SK-N-DZ (cell line): ENCODE data around the gene SLC9A5.

ENCODE experiments used
- DNase-seq: peaks from one replicate; pipeline ENCODE4 v3.0.0-alpha.2; 2015; ENCODE audit warnings: low spot score

Gene SLC9A5

DNA sequence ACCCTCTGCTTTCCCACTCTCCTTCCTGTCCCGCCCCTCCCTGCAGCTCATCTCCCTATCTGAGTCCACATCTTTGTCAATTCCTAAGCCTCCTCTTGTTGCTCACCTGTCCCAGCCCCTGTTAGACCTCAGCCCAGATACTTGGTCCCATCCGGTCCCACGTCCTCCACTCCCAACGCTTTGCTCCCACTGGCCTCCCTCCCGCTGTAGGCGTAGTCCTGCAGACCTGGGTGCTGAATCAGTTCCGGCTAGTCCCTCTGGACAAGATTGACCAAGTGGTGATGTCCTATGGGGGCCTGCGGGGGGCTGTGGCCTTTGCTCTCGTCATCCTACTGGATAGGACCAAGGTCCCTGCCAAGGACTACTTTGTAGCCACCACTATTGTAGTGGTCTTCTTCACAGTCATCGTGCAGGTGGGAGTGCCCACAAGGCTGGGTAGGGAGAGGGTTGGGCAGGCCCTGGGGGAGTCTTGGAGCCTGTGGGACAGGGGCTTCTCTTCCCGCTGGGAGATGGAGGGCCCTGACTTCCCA, 8.0 kb downstream of the SLC9A5 start:
- no peak for DNase-seq

- no peak for DNase-seq
Observed at GRCh38 chr16:67257486-67258160, 8.8 kb downstream of the SLC9A5 start.

- DNase-seq, result no peak
Observed at GRCh38 chr16:67258161-67258835, 9.5 kb downstream of the SLC9A5 start.

GRCh38 chr16:67259705-67260104, 10.9 kb downstream of the SLC9A5 start:
- no peak for DNase-seq

GRCh38 chr16:67260426-67261063, 11.8 kb downstream of the SLC9A5 start:
- DNase-seq, result peak; percentile 72

GRCh38 chr16:67263201-67263600, 14.4 kb downstream of the SLC9A5 start:
- no peak for DNase-seq

GRCh38 chr16:67264277-67264676, 15.5 kb downstream of the SLC9A5 start:
- no peak for DNase-seq

DNA sequence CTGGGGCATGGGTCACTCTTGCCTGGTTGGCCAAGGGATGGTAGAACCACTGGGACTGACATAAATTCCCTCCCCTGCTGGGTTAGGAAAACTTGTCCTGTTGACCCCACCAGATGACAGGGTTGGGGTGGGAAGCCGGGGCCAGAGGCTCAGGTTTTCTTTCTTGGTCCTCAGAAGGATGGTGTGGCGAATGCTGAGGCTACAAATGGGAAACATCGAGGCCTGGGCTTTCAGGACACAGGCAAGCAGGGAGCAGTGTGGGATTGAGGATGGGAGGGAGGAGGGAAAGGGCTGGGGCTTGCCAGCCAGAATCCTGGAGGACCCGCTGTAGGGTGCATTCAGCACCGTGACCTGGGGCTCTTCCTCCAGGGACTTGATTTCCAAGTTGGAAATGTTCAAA, 16.1 kb downstream of the SLC9A5 start:
- no peak for DNase-seq

GRCh38 chr16:67265834-67266233, 17.1 kb downstream of the SLC9A5 start:
- no peak for DNase-seq

DNA sequence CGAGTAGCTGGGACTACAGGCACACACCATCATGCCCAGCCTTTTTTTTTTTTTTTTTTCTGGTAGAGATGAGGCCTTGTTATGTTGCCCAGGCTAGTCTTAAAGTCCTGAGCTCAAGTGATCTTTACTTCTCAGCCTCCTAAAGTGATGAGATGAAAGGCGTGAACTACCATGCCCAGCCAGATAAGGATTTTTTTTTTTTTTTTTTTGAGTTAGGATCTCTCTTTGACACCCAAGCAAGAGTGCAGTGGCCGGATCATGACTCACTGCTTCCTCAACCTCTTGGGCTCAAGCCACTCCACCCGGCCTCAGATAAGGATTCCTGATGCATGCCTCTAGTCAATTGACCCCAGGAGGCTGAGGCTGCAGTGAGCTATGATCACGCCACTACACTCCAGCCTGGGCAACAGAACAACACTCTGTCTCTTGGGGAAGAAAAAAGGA, 19.4 kb downstream of the SLC9A5 start:
- no peak for DNase-seq

DNA sequence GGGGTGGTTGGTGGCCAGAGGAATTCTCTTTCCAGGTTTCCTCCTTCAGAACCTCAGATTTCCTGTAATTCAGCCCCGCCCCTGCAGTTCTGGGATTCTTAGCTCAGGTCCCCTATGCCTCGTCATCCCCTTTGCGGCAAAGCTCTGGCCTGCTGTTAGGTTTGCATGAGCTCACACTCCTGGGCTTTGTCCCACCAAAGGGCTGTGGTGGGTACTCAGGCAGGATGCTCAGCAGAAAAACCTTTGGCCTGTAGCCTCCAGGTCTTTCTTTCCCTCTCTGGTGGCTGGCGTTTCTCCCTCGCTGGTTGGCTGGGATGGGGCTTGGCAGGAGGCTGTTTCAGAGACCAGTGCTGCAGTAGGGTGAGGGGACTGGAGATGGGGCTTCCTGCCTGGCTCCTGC, 21.0 kb downstream of the SLC9A5 start:
- no peak for DNase-seq

- DNase-seq, result no peak
Observed at GRCh38 chr16:67270931-67271338, 22.2 kb downstream of the SLC9A5 start.

- no peak for DNase-seq
Observed at GRCh38 chr16:67271446-67271845, 22.7 kb downstream of the SLC9A5 start.

GRCh38 chr16:67275321-67275720, 26.5 kb downstream of the SLC9A5 start:
- no peak for DNase-seq

GRCh38 chr16:67277294-67277998, 28.7 kb downstream of the SLC9A5 start:
- DNase-seq, result no peak

DNA sequence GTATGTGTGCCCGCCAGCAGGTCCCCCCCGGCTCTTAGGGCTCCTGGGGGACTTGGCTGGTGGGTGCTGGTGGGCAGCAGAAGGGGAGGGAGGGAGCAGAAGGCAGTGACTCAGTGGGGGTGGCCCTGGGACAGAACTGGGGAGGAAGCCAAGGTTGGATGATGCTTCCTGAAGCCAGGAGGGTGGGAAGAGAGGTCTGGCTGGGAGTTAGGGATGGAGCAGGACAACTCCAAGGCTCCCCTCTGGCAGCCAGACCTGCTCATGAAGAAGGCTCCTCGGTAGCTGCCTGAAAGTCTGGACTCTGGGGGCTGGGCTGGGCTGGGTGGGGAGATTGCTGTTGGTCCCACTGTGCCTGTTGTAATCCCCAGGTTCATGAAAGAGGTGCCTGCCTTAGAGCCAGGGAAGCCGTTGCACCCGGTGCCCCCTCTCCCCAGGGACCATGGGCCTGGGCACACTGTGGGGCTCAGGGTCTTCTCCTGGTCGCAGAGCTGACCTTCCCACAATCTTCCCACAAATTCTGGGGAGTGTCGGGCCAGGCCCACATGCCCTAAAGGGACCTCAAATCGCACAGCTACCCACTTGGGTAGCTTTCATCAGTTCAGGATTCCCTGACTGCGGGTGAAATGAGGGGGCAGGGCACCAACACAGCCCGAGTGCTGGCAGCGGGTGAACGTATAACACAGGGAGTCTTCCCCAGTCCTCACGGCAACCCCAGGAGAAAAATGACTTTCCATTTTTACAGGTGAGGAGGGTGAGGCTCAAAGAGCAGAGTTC, 29.4 kb downstream of the SLC9A5 start:
- DNase-seq, result no peak

DNA sequence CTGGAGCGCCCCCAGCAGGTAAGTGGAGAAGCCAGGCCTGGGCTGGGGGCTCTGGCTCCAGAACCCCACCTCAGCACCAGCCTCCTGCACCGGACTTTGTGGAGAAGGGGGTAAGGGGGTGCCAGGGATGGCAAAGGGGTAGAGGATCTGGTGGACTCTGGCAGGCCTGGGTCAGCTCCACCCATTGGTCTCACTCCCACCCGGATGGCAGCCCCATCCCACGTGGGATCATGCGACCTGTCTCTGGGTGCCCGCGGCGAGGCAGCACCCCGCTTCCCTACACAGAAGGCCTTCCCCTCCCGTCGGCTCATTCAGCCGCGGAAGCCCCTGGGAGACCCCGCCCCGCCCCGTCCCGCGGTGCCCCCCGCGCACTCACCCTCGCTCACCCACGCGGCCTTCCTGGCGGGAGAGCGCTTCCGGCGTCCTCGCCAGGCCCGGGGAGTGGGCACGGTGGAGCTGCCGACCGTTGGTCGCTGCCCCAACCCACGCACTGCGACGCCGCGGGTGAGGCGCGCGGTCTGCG, 30.1 kb downstream of the SLC9A5 start:
- DNase-seq, result peak; percentile 36

DNA sequence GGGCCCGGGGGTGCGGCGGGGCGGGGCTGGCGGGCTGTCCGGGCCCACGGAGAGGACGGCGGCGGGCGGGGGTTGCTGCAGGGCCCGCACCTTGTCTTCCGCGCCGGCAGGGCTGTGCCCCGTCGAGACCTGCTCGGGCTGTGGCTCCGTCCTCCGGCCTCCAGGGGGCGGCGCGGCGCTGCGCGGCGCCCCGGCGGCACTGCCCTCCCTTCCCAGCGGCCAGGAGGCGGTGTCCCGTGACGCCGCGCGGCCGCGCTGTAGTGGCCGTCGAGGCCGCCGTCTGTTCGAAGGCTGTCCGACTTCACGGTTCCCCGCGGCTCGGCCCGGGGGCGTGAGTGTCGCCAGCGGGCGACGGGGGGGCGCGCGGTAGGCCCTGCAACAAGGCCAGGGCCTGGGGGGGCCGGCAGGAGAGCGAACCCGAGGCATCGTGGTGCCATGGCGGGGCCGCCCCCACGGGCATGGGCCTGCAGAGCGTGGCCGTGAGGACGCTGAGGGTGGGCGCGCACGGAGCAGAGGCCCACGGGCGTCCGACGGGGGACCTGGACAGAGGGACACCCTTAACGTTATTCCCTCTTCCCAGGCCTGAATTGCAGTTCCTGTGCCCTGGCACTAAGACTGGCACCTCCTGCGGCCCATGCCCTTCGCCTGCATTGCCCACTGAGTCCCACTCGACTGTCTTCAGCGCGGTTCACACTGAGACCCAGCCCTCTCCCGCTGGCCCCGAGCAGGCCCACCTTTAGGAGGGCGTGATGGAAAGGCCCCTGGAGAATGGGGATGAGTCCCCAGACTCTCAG, 30.7 kb downstream of the SLC9A5 start, which contains the start of gene PLEKHG4:
Gene PLEKHG4 (plus strand): TSS at position 237 of the 794 bp plus-strand sequence. CDS start 513 bp downstream, at position 750.
- DNase-seq, result peak; percentile 71

DNA sequence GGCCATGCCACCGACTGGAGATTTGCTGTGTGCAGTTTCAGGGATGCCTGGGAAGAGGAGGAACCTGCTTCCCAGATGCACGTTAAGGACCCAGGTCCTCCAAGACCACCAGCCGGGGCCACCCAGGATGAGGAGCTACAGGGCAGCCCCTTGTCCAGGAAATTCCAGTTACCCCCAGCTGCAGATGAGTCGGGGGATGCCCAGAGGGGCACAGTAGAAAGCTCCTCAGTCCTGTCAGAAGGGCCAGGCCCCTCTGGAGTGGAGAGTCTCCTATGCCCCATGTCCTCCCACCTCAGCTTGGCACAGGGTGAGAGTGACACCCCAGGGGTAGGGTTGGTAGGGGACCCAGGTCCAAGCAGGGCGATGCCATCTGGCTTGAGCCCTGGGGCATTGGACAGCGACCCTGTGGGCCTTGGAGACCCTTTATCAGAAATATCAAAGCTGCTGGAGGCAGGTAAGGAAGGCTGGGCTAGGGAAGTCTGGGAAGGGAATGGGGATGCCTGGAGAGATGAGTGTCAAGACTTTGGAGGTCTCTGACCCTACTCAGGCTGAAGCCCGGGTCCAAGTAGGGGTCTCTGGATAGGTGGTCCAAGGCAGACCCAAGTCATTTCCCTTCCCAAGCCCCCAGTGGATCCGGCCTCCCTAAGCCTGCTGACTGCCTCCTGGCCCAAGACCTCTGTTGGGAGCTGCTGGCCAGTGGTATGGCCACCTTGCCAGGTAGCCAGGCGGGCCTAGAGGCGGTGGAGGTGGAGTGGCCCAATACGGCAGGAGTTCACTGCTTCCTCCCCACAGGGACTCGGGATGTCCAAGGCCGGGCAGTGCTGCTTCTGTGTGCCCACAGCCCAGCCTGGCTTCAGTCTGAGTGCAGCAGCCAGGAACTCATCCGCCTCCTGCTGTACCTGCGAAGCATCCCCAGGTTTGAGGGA, 31.6 kb downstream of the SLC9A5 start:
- DNase-seq, result no peak
